K562 (cell line): ENCODE data around the gene ERVH48-1. TPM values are rescaled to one million over a fixed set of nuclear protein-coding genes. Genes with fewer than 3 reads are reported as not detected.
A peak's percentile ranks its signal among the peaks of the same experiment; 100 is the strongest.

Experiments used
- BRD4 ChIP-seq: fragments of 200-600 bp; sonication (generic); IDR thresholded peaks from 2 replicates; pipeline ENCODE4 v1.6.1; 2017; ENCODE audit warnings: inconsistent platforms
- CHCHD3 ChIP-seq: fragments of 250-450 bp; sonication (Bioruptor Pico); IDR thresholded peaks from 2 replicates; pipeline ENCODE4 v2.1.2; 2022; ENCODE audit warnings: mild to moderate bottlenecking
- EP300 ChIP-seq: IDR thresholded peaks from 2 replicates; pipeline ENCODE4 v1.6.1; 2012; ENCODE audit warnings: low read length, improper control_type of control experiment
- FIP1L1 ChIP-seq: fragments of 200-400 bp; formaldehyde crosslinking; IDR thresholded peaks from 2 replicates; pipeline ENCODE4 v1.6.1; 2018; ENCODE audit warnings: mild to moderate bottlenecking, low read depth, low read length; ENCODE audit not compliant: poor library complexity, severe bottlenecking
- GTF2F1 ChIP-seq: IDR thresholded peaks from 2 replicates; pipeline ENCODE4 v1.6.1; 2011; ENCODE audit warnings: low read depth, low read length, improper control_type of control experiment
- MTA1 ChIP-seq: fragments of 450-650 bp; IDR thresholded peaks from 2 replicates; pipeline ENCODE4 v1.6.1; 2017; ENCODE audit warnings: borderline replicate concordance
- NR3C1 ChIP-seq: sonication (generic); formaldehyde crosslinking; IDR thresholded peaks from 2 replicates; pipeline ENCODE4 v1.8.1; 2022; ENCODE audit warnings: missing genetic modification reagents
- POLR2A ChIP-seq: fragments of 450-650 bp; conservative IDR thresholded peaks from 2 replicates; pipeline ENCODE4 v1.6.1; 2016
- SREBF1 ChIP-seq: fragments of 150-350 bp; IDR thresholded peaks from 2 replicates; pipeline ENCODE4 v1.6.1; 2014; ENCODE audit warnings: antibody characterized with exemption, low read depth, low read length, borderline replicate concordance
- ZNF444 ChIP-seq: fragments of 250-450 bp; sonication (Bioruptor Pico); IDR thresholded peaks from 2 replicates; pipeline ENCODE4 v1.4.0; 2020; ENCODE audit warnings: mild to moderate bottlenecking, moderate library complexity
- ZNF586 ChIP-seq: fragments of 450-650 bp; formaldehyde crosslinking; conservative IDR thresholded peaks from 2 replicates; pipeline ENCODE4 v1.4.0; 2020; ENCODE audit warnings: mild to moderate bottlenecking, moderate library complexity
- ZNF785 ChIP-seq: fragments of 250-450 bp; sonication (Bioruptor Pico); IDR thresholded peaks from 2 replicates; pipeline ENCODE4 v1.4.0; 2020; ENCODE audit warnings: mild to moderate bottlenecking
- ZNF79 ChIP-seq: fragments of 250-450 bp; sonication (Bioruptor Pico); IDR thresholded peaks from 2 replicates; pipeline ENCODE4 v1.4.0; 2020; ENCODE audit warnings: low read depth, mild to moderate bottlenecking, moderate library complexity
- polyA plus RNA-seq, 8 experiments: library from polyadenylated mRNA; depleted of rRNA in 4 of 8; stranded (reverse) in 5 of 8; unstranded in 3 of 8; fragments of >200 nt; fragmentation: Nextera tagmentation in 2 of 8; fragmentation: Illumina TruSeq in 1 of 8; extraction: Ambion mirVana in 2 of 8; extraction: Trizol in 1 of 8; gene quantifications; 2 replicates each; pipeline versions ENCODE4 v1.2.1 to v1.2.3, GENCODE V29; 2011 to 2014; ENCODE audit warnings: inconsistent platforms in 1 of 8, missing spikeins in 1 of 8
- total RNA-seq, 7 experiments: library from RNA; depleted of rRNA in 6 of 7; stranded (reverse); fragments of >200 nt in 6 of 7; fragmentation: Illumina TruSeq in 2 of 7; extraction: Trizol in 2 of 7; gene quantifications; 2 replicates each; pipeline versions ENCODE4 v1.2.1 to v1.2.3, GENCODE V29; 2011 to 2021; ENCODE audit warnings: low replicate concordance in 1 of 7
- TF ChIP-seq, protein P1 (sequence below): fragments of 450-650 bp; IDR thresholded peaks from 2 replicates; pipeline ENCODE4 v1.6.1; 2017; ENCODE audit warnings: antibody characterized with exemption, mild to moderate bottlenecking
- TF ChIP-seq, protein P2 (sequence below): fragments of 250-450 bp; sonication (Bioruptor Pico); IDR thresholded peaks from 2 replicates; pipeline ENCODE4 v1.4.0; 2020
- TF ChIP-seq, protein P3 (sequence below), 2 experiments: fragments of 450-650 bp in 1 of 2; IDR thresholded peaks; 2 replicates each; pipeline ENCODE4 v1.6.1; 2011 to 2017; ENCODE audit warnings: low read depth in 2 of 2, antibody characterized with exemption in 1 of 2, borderline replicate concordance in 1 of 2, low read length in 1 of 2, mild to moderate bottlenecking in 1 of 2, mixed read lengths in 1 of 2; ENCODE audit not compliant: control insufficient read depth in 1 of 2

ERVH48-1 gene
- total and polyA plus RNA-seq, 9 of the 15 experiments (the other 6 are each of a cell fraction or from before 2014, with no cell fraction given), result 0.08 to 0.49 (median 0.16) TPM; not detected in 3

DNA sequence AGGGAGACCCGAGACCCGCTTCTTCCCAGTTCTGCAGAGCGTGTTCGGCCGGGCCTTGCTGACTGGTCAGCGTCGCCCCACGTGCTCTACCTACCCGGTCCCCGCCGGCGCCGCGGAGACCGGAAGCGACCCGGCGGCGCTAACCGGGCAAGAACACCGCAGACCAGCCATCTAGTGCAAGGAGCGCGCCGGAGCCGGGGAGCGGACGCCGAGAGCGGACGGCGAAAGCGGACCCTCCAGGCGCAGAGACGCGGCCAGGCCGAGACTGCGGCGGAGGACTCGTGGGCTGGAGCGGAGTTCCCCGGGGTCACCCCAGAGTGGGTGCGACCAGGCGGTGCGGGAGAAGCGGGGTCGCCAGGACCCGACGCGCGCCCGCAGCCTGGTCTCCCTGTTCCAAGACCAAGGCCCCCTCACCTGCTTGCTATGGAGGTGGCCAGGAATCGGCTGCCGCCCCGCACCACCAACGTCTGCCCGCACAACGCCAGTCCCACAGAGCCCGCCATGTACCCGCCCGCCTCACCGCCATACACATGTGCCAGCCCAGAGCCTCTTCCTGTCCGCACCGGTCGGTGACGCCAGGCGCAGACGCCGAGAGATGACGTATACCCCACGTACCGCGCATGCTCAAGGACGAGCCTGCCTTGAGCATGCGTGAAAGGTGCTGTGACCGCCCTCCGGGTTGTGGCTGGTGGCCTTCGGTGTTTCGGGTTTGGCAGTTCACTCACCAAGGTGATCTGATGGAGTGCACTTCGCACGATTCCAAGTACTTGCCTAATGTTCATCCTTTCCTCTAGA, 46.2 kb downstream of the ERVH48-1 start, which contains the start of gene WDR4 (continued):
- TF ChIP-seq, protein P1, sequence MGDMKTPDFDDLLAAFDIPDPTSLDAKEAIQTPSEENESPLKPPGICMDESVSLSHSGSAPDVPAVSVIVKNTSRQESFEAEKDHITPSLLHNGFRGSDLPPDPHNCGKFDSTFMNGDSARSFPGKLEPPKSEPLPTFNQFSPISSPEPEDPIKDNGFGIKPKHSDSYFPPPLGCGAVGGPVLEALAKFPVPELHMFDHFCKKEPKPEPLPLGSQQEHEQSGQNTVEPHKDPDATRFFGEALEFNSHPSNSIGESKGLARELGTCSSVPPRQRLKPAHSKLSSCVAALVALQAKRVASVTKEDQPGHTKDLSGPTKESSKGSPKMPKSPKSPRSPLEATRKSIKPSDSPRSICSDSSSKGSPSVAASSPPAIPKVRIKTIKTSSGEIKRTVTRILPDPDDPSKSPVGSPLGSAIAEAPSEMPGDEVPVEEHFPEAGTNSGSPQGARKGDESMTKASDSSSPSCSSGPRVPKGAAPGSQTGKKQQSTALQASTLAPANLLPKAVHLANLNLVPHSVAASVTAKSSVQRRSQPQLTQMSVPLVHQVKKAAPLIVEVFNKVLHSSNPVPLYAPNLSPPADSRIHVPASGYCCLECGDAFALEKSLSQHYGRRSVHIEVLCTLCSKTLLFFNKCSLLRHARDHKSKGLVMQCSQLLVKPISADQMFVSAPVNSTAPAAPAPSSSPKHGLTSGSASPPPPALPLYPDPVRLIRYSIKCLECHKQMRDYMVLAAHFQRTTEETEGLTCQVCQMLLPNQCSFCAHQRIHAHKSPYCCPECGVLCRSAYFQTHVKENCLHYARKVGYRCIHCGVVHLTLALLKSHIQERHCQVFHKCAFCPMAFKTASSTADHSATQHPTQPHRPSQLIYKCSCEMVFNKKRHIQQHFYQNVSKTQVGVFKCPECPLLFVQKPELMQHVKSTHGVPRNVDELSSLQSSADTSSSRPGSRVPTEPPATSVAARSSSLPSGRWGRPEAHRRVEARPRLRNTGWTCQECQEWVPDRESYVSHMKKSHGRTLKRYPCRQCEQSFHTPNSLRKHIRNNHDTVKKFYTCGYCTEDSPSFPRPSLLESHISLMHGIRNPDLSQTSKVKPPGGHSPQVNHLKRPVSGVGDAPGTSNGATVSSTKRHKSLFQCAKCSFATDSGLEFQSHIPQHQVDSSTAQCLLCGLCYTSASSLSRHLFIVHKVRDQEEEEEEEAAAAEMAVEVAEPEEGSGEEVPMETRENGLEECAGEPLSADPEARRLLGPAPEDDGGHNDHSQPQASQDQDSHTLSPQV, result no peak; the same call in none of the 2 replicates
- no peak for TF ChIP-seq CHCHD3 (CRISPR knock-in tag)
- no peak for TF ChIP-seq EP300
- no peak for TF ChIP-seq ZNF444 (CRISPR knock-in tag)
- TF ChIP-seq NR3C1, result 0 out of 2 replicates have a peak, but pooled peaks have one; percentile 69
- TF ChIP-seq ZNF785 (CRISPR knock-in tag), result no peak
- TF ChIP-seq GTF2F1, result peak; percentile 91
- TF ChIP-seq POLR2A, result peak; percentile 97
- TF ChIP-seq BRD4, result peak; percentile 81
- no peak for TF ChIP-seq ZNF586 (CRISPR knock-in tag)
- TF ChIP-seq MTA1, result peak; percentile 100
- no peak for TF ChIP-seq SREBF1
- TF ChIP-seq, protein P2, sequence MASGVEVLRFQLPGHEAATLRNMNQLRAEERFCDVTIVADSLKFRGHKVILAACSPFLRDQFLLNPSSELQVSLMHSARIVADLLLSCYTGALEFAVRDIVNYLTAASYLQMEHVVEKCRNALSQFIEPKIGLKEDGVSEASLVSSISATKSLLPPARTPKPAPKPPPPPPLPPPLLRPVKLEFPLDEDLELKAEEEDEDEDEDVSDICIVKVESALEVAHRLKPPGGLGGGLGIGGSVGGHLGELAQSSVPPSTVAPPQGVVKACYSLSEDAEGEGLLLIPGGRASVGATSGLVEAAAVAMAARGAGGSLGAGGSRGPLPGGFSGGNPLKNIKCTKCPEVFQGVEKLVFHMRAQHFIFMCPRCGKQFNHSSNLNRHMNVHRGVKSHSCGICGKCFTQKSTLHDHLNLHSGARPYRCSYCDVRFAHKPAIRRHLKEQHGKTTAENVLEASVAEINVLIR (CRISPR knock-in tag), result peak; percentile 99
- peak; percentile 99 for TF ChIP-seq FIP1L1
- TF ChIP-seq, protein P3, sequence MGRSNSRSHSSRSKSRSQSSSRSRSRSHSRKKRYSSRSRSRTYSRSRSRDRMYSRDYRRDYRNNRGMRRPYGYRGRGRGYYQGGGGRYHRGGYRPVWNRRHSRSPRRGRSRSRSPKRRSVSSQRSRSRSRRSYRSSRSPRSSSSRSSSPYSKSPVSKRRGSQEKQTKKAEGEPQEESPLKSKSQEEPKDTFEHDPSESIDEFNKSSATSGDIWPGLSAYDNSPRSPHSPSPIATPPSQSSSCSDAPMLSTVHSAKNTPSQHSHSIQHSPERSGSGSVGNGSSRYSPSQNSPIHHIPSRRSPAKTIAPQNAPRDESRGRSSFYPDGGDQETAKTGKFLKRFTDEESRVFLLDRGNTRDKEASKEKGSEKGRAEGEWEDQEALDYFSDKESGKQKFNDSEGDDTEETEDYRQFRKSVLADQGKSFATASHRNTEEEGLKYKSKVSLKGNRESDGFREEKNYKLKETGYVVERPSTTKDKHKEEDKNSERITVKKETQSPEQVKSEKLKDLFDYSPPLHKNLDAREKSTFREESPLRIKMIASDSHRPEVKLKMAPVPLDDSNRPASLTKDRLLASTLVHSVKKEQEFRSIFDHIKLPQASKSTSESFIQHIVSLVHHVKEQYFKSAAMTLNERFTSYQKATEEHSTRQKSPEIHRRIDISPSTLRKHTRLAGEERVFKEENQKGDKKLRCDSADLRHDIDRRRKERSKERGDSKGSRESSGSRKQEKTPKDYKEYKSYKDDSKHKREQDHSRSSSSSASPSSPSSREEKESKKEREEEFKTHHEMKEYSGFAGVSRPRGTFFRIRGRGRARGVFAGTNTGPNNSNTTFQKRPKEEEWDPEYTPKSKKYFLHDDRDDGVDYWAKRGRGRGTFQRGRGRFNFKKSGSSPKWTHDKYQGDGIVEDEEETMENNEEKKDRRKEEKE (IDR thresholded peaks at IDR 0.05; ENCODE audit: borderline replicate concordance in 1 of 2, control insufficient read depth in 1 of 2, low read depth in 2 of 2, low read length in 1 of 2), result no peak
- TF ChIP-seq ZNF79 (CRISPR knock-in tag), result no peak
